Measurements from ENCODE around the gene HNRNPC. TPM values are rescaled to one million over a fixed set of nuclear protein-coding genes. Genes with fewer than 3 reads are reported as not detected.

HNRNPC gene
- polyA plus RNA-seq, 1 donor from 2014 or later: 1,176 TPM

DNA sequence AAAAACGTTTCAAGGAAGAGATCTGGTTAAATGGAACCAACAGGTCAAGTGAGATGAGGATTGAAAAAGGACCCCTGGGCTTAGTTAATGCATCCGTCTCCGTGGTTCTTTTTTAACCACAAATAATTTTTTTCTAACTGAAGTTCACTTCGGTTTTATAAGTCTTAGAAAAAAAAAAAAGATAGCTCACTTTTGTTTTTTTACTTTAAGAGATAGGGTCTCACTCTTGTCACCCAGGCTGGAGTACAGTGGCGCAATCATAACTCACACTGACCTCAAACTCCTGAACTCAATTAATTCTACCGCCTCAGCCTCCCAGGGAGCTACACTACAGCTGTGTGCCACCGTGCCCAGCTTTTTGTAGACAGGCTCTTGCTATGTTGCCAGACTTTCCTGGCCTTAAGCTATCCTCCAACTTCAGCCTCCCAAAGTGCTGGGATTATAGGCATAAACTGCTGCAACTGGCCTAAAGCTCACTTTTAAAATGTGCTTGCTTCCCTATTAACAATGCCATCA, 11.8 kb downstream of the HNRNPC start:
- H3K27ac ChIP-seq (ENCODE audit: low read length): no peak overlapping the region
- no peak overlapping the region for H3K4me2 ChIP-seq (ENCODE audit: low read length)
- H3K36me3 ChIP-seq (ENCODE audit: insufficient read depth, low read length): peaks cover 4% of the 10 kb centered on the region
- no peak overlapping the region for H3K4me3 ChIP-seq (ENCODE audit: low read length)
- H3K27me3 ChIP-seq (ENCODE audit: insufficient read depth, low read depth, low read length): no peaks in the 10 kb centered on the region
- peaks cover 36% of the 10 kb centered on the region for H4K20me1 ChIP-seq (ENCODE audit: insufficient read depth)
- TF ChIP-seq EZH2 (IDR thresholded peaks at IDR 0.05; ENCODE audit: borderline replicate concordance, insufficient read depth, low read length, poor library complexity, severe bottlenecking): no peak
- no peak for TF ChIP-seq RAD21 (conservative IDR thresholded peaks at IDR 0.05)
- no peak for TF ChIP-seq TAF1 (IDR thresholded peaks at IDR 0.05; ENCODE audit: low read depth)
- TF ChIP-seq EP300 (conservative IDR thresholded peaks at IDR 0.05; ENCODE audit: poor library complexity, severe bottlenecking): no peak
- no peak for TF ChIP-seq POLR2AphosphoS5 (IDR thresholded peaks at IDR 0.05)
- no peak for TF ChIP-seq MXI1 (conservative IDR thresholded peaks at IDR 0.05; ENCODE audit: poor library complexity, severe bottlenecking)
- TF ChIP-seq, protein P1, sequence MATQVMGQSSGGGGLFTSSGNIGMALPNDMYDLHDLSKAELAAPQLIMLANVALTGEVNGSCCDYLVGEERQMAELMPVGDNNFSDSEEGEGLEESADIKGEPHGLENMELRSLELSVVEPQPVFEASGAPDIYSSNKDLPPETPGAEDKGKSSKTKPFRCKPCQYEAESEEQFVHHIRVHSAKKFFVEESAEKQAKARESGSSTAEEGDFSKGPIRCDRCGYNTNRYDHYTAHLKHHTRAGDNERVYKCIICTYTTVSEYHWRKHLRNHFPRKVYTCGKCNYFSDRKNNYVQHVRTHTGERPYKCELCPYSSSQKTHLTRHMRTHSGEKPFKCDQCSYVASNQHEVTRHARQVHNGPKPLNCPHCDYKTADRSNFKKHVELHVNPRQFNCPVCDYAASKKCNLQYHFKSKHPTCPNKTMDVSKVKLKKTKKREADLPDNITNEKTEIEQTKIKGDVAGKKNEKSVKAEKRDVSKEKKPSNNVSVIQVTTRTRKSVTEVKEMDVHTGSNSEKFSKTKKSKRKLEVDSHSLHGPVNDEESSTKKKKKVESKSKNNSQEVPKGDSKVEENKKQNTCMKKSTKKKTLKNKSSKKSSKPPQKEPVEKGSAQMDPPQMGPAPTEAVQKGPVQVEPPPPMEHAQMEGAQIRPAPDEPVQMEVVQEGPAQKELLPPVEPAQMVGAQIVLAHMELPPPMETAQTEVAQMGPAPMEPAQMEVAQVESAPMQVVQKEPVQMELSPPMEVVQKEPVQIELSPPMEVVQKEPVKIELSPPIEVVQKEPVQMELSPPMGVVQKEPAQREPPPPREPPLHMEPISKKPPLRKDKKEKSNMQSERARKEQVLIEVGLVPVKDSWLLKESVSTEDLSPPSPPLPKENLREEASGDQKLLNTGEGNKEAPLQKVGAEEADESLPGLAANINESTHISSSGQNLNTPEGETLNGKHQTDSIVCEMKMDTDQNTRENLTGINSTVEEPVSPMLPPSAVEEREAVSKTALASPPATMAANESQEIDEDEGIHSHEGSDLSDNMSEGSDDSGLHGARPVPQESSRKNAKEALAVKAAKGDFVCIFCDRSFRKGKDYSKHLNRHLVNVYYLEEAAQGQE (IDR thresholded peaks at IDR 0.05; ENCODE audit: borderline replicate concordance): no peak
- TF ChIP-seq SMC3 (conservative IDR thresholded peaks at IDR 0.05; ENCODE audit: poor library complexity): no peak
- TF ChIP-seq, protein P2, sequence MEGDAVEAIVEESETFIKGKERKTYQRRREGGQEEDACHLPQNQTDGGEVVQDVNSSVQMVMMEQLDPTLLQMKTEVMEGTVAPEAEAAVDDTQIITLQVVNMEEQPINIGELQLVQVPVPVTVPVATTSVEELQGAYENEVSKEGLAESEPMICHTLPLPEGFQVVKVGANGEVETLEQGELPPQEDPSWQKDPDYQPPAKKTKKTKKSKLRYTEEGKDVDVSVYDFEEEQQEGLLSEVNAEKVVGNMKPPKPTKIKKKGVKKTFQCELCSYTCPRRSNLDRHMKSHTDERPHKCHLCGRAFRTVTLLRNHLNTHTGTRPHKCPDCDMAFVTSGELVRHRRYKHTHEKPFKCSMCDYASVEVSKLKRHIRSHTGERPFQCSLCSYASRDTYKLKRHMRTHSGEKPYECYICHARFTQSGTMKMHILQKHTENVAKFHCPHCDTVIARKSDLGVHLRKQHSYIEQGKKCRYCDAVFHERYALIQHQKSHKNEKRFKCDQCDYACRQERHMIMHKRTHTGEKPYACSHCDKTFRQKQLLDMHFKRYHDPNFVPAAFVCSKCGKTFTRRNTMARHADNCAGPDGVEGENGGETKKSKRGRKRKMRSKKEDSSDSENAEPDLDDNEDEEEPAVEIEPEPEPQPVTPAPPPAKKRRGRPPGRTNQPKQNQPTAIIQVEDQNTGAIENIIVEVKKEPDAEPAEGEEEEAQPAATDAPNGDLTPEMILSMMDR (IDR thresholded peaks at IDR 0.05; ENCODE audit: poor library complexity, severe bottlenecking): no peak
- no peak overlapping the region for H2AFZ ChIP-seq (ENCODE audit: low read depth, low read length)
- no peaks in the 10 kb centered on the region for H3K9me2 ChIP-seq (ENCODE audit: insufficient read depth, low read length)
- peaks cover 91% of the 10 kb centered on the region for H3K79me2 ChIP-seq (replicated peaks; ENCODE audit: insufficient read depth, low read length)
- H3F3A ChIP-seq (ENCODE audit: insufficient read depth, low read length, poor library complexity, severe bottlenecking): no peaks in the 10 kb centered on the region
- no peaks in the 10 kb centered on the region for H3K9me3 ChIP-seq (ENCODE audit: low read length)
- no peak overlapping the region for H3K9ac ChIP-seq (ENCODE audit: low read length)

DNA sequence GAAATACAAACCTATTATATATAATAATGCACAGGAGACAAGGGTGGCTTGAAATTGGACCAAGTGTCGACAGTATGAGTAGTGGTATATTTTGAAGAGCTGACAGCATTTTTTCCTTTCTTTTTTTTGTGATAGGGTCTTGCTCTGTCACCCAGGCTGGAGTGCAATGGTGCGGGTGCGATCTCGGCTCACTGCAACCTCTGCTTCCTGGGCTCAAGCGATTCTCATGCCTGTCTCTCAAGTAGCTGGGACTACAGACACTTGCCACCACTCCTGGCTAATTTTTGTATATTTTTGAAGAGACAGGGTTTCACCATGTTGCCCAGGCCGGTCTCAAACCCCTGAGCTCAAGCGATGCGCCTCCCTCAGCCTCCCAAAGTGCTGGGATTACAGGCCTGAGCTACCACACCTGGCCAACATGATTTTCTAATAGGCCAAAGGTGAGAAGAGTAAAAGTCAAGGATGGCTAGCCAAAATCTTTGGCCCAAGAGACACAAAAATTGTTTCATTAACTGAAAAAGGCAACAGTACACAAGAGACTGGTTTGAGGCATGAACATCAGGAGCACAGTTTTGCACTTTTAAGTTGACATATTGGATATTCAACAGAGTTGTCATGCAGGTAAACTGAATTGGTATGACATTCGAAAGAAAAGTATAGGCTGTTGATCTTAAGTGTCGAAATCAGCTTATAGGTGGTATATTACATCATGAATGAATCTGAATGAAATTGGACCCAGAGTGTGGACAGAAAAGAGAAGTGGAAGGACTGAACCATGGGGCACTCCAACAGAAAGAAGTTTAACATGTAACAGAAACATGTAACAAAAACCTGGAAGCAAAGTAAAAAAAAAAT, 12.5 kb downstream of the HNRNPC start:
- Histone ChIP-seq H4K20me1 (ENCODE audit: insufficient read depth) (peaks cover 32% of the 10 kb centered on the region), H3K4me2 (ENCODE audit: low read length) (no peak overlapping the region), H3F3A (ENCODE audit: insufficient read depth, low read length, poor library complexity, severe bottlenecking) (no peaks in the 10 kb centered on the region), H3K4me3 (ENCODE audit: low read length) (no peak overlapping the region), H3K36me3 (ENCODE audit: insufficient read depth, low read length) (no peaks in the 10 kb centered on the region), H3K79me2 (replicated peaks; ENCODE audit: insufficient read depth, low read length) (peaks cover 91% of the 10 kb centered on the region), H2AFZ (ENCODE audit: low read depth, low read length) (no peak overlapping the region), H3K9me2 (ENCODE audit: insufficient read depth, low read length) (no peaks in the 10 kb centered on the region), H3K27me3 (ENCODE audit: insufficient read depth, low read depth, low read length) (no peaks in the 10 kb centered on the region), H3K9ac (ENCODE audit: low read length) (no peak overlapping the region), H3K27ac (ENCODE audit: low read length) (no peak overlapping the region), H3K9me3 (ENCODE audit: low read length) (no peaks in the 10 kb centered on the region)
- TF ChIP-seq, protein P2 (IDR thresholded peaks at IDR 0.05; ENCODE audit: poor library complexity, severe bottlenecking): no peak
- TF ChIP-seq, protein P1 (IDR thresholded peaks at IDR 0.05; ENCODE audit: borderline replicate concordance): no peak
- TF ChIP-seq EZH2 (IDR thresholded peaks at IDR 0.05; ENCODE audit: borderline replicate concordance, insufficient read depth, low read length, poor library complexity, severe bottlenecking) (no peak), SMC3 (conservative IDR thresholded peaks at IDR 0.05; ENCODE audit: poor library complexity) (no peak), RAD21 (conservative IDR thresholded peaks at IDR 0.05) (no peak), MXI1 (conservative IDR thresholded peaks at IDR 0.05; ENCODE audit: poor library complexity, severe bottlenecking) (no peak), EP300 (conservative IDR thresholded peaks at IDR 0.05; ENCODE audit: poor library complexity, severe bottlenecking) (no peak), TAF1 (IDR thresholded peaks at IDR 0.05; ENCODE audit: low read depth) (no peak), POLR2AphosphoS5 (IDR thresholded peaks at IDR 0.05) (no peak)

All from neural cell (in vitro differentiated cells).